22Rv1 (cell line): ENCODE measurements around the gene NQO2.

Source experiments
- CTCF ChIP-seq: fragments of 450-650 bp; IDR thresholded peaks from 2 replicates; pipeline ENCODE4 v1.5.1; 2017; ENCODE audit warnings: mild to moderate bottlenecking
- ZFX ChIP-seq: fragments of 450-650 bp; IDR thresholded peaks from 2 replicates; pipeline ENCODE4 v1.6.1; 2017; ENCODE audit warnings: antibody characterized with exemption, borderline replicate concordance

DNA sequence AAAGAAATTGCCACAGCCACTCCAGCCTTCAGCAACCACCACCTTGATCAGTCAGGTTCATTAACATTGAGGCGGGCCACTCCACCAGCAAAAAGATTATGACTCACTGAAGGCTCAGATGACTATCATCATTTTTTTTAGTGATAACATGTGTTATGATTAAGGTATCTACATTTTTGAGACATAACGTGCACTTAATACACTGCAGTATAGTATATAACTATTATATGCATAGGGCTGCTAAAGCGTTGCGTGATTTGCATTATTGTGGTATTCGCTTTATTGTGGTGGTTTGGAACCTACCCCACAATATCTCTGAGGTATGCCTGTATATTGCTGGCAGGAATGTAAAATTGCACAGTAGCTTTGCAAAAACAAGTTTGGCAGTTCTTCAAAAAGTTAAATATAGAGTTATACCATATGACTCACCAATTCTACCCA is 61.8 kb downstream of the NQO2 start:
- no peak for TF ChIP-seq CTCF
- TF ChIP-seq ZFX: no peak
